Spleen (tissue), 11 donors: ENCODE data around the gene SH3RF3. TPM values are rescaled to one million over a fixed set of nuclear protein-coding genes. Genes with fewer than 3 reads are reported as not detected.

Experiments
- DNase-seq: peaks from one replicate; pipeline ENCODE4 v3.0.0-alpha.2; 2020
- H3K27ac ChIP-seq, 8 donors: fragments of 200-600 bp; sonication (generic) in 7 of 8; 1 replicate in 4 of 8; 2 replicates in 4 of 8; pipeline versions ENCODE4 v1.5.0 to v1.8.0; 2016 to 2021; ENCODE audit warnings: inconsistent platforms in 4 of 8, mild to moderate bottlenecking in 4 of 8, moderate library complexity in 1 of 8
- H3K27me3 ChIP-seq, 7 donors: fragments of 200-600 bp; sonication (generic) in 6 of 7; replicated peaks in 1 of 7; 1 replicate in 4 of 7; 2 replicates in 3 of 7; pipeline versions ENCODE4 v1.5.0 to v1.8.0; 2016 to 2021; ENCODE audit warnings: inconsistent platforms in 3 of 7, mild to moderate bottlenecking in 1 of 7
- H3K36me3 ChIP-seq, 6 donors: fragments of 200-600 bp; sonication (generic) in 5 of 6; 1 replicate in 4 of 6; 2 replicates in 2 of 6; pipeline versions ENCODE4 v1.5.0 to v1.8.0; 2016 to 2021; ENCODE audit warnings: inconsistent platforms in 2 of 6
- H3K4me1 ChIP-seq, 6 donors: fragments of 200-600 bp; sonication (generic) in 5 of 6; 1 replicate in 3 of 6; 2 replicates in 3 of 6; pipeline versions ENCODE4 v1.5.0 to v1.8.0; 2016 to 2021; ENCODE audit warnings: inconsistent platforms in 3 of 6
- H3K4me3 ChIP-seq, 8 donors: fragments of 200-600 bp; sonication (generic) in 7 of 8; 1 replicate in 4 of 8; 2 replicates in 4 of 8; pipeline versions ENCODE4 v1.5.0 to v1.8.0; 2016 to 2021; ENCODE audit warnings: inconsistent platforms in 4 of 8, mild to moderate bottlenecking in 4 of 8, moderate library complexity in 2 of 8
- H3K9me3 ChIP-seq, 8 donors: fragments of 200-600 bp; sonication (generic) in 7 of 8; 1 replicate in 4 of 8; 2 replicates in 4 of 8; pipeline versions ENCODE4 v1.5.0 to v1.8.0; 2016 to 2021; ENCODE audit warnings: inconsistent platforms in 4 of 8
- CTCF ChIP-seq, 11 experiments: fragments of 200-600 bp in 7 of 11; fragments of 450-650 bp in 4 of 11; sonication (generic) in 4 of 11; IDR thresholded peaks in 8 of 11; conservative IDR thresholded peaks in 3 of 11; 1 replicate in 7 of 11; 2 replicates in 4 of 11; pipeline versions ENCODE4 v1.4.0 to v1.8.0; 2016 to 2021; ENCODE audit warnings: antibody characterized with exemption in 11 of 11, inconsistent platforms in 4 of 11, mild to moderate bottlenecking in 1 of 11
- POLR2A ChIP-seq, 3 donors: fragments of 450-650 bp; IDR thresholded peaks; one replicate each; pipeline ENCODE4 v1.5.1; 2017; ENCODE audit warnings: antibody characterized with exemption in 3 of 3, mild to moderate bottlenecking in 1 of 3
- POLR2AphosphoS5 ChIP-seq, 3 donors: sonication (generic); formaldehyde crosslinking; IDR thresholded peaks; one replicate each; pipeline ENCODE4 v1.5.1; 2017; ENCODE audit warnings: antibody characterized with exemption in 3 of 3
- WGBS, 5 donors: extraction: QIAGEN DNeasy Blood & Tissue Kit in 3 of 5; methylation state at CpG; one replicate each; pipeline versions ENCODE4 v1.1.5 to v1.1.7; 2013 to 2018; 5-methylcytosine and 5-hydroxymethylcytosine counted together
- intact Hi-C: fragments of 100-400 bp; cut with DNase I; formaldehyde crosslinking; loops from one replicate; pipeline ENCODE4 v1.15.0; 2023; ENCODE audit warnings: low total_unique reads
- polyA plus RNA-seq, 3 donors: library from polyadenylated mRNA; stranded (reverse); fragments of 200-250 nt; gene quantifications; one replicate each; pipeline ENCODE4 v1.2.1, GENCODE V29; 2013
- total RNA-seq, 7 donors: library from RNA; depleted of rRNA in 3 of 7; stranded (reverse); fragments of >200 nt in 3 of 7; fragmentation: NEBNext Ultra II Directional in 4 of 7; extraction: Animal tissue kit (Norgen Biotek cat#: 25700) in 4 of 7; gene quantifications; one replicate each; pipeline versions ENCODE4 v1.1.0 to v1.2.1, GENCODE V29; 2016 to 2021
- donor health status: healthy with polysubstance abuse.
- donor health status: DM: no; HTN: no; CAD: no; lungs with moderate emphysema.
- donor health status: DM: no; HTN: no; CAD: no.
- donor health status: Bipolar disorder and iron deficiency.
- donor health status: healthy.
- donor health status: DM: no; HTN: no; CAD: no.
- donor health status: DM: yes; HTN: yes; CAD: no.

The SH3RF3 gene
- total and polyA plus RNA-seq, 10 donors = 1.3 to 7.6 (median 4.7) TPM

- Histone ChIP-seq H3K27ac (no peak overlapping the region), H3K36me3 (peaks cover 0 to 14% (median 0%) of the 10 kb centered on the region in 6 donors), H3K9me3 (no peaks in the 10 kb centered on the region), H3K4me3 (no peak overlapping the region), H3K27me3 (no peaks in the 10 kb centered on the region), H3K4me1 (no peaks in the 10 kb centered on the region)
- DNase-seq = peak; percentile 60
- 83 to 92% (median 89%) methylated on average over 7 of the region's 7 CpGs for WGBS, 5 donors
- no peak for TF ChIP-seq CTCF (IDR thresholded peaks at IDR 0.05 in 8 of 11, conservative IDR thresholded peaks at IDR 0.05 in 3 of 11)
- TF ChIP-seq POLR2AphosphoS5 (IDR thresholded peaks at IDR 0.05) = no peak
- TF ChIP-seq POLR2A (IDR thresholded peaks at IDR 0.05) = no peak
- intact Hi-C loops = no loop called here
These were observed 325.9 kb downstream of the SH3RF3 start for GRCh38 chr2:109454765-109455394.

GRCh38 chr2:109455731-109456691, 327.0 kb downstream of the SH3RF3 start:
- Histone ChIP-seq H3K36me3 (peaks cover 0 to 14% (median 0%) of the 10 kb centered on the region in 6 donors), H3K9me3 (no peaks in the 10 kb centered on the region), H3K4me1 (no peaks in the 10 kb centered on the region), H3K27ac (no peak overlapping the region), H3K27me3 (no peaks in the 10 kb centered on the region), H3K4me3 (no peak overlapping the region)
- TF ChIP-seq CTCF (IDR thresholded peaks at IDR 0.05 in 8 of 11, conservative IDR thresholded peaks at IDR 0.05 in 3 of 11) (no peak), POLR2A (IDR thresholded peaks at IDR 0.05) (no peak), POLR2AphosphoS5 (IDR thresholded peaks at IDR 0.05) (no peak)
- 73 to 86% (median 85%) methylated on average over 17 to 21 of the region's 21 CpGs for WGBS, 5 donors
- intact Hi-C loops = no loop called here
- DNase-seq = peak; percentile 61

- Histone ChIP-seq H3K4me1 (no peaks in the 10 kb centered on the region), H3K27ac (no peak overlapping the region)
These were observed 327.8 kb downstream of the SH3RF3 start for GRCh38 chr2:109456776-109457175.

More at GRCh38 chr2:109456776-109457175, 327.8 kb downstream of the SH3RF3 start:
- Histone ChIP-seq H3K9me3 (no peaks in the 10 kb centered on the region), H3K4me3 (no peak overlapping the region), H3K27me3 (no peaks in the 10 kb centered on the region), H3K36me3 (peaks cover 0 to 12% (median 0%) of the 10 kb centered on the region in 6 donors)
- no peak for TF ChIP-seq POLR2A (IDR thresholded peaks at IDR 0.05)
- TF ChIP-seq CTCF (IDR thresholded peaks at IDR 0.05 in 8 of 11, conservative IDR thresholded peaks at IDR 0.05 in 3 of 11) = no peak
- TF ChIP-seq POLR2AphosphoS5 (IDR thresholded peaks at IDR 0.05) = no peak
- intact Hi-C loops = no loop called here
- DNase-seq = peak; percentile 29
- 88 to 98% (median 90%) methylated on average over 8 of the region's 8 CpGs for WGBS, 5 donors
